H9 (cell line): ENCODE results near the gene ARHGEF9. TPM values are rescaled to one million over a fixed set of nuclear protein-coding genes. Genes with fewer than 3 reads are reported as not detected.

Source experiments
- DNase-seq: peaks from one replicate; pipeline ENCODE4 v3.0.0-alpha.2; 2017
- H2AFZ ChIP-seq: one replicate; pipeline ENCODE4 v1.6.1; 2013; ENCODE audit warnings: mild to moderate bottlenecking, low read length, control low read depth, moderate library complexity
- H2AK5ac ChIP-seq: 2 replicates; pipeline ENCODE4 v1.6.1; 2013; ENCODE audit warnings: low read length, control low read depth, mixed read lengths; ENCODE audit not compliant: insufficient read length
- H2BK120ac ChIP-seq: one replicate; pipeline ENCODE4 v1.6.1; 2013; ENCODE audit warnings: low read depth, mild to moderate bottlenecking, low read length, control low read depth, inconsistent platforms; ENCODE audit not compliant: poor library complexity, severe bottlenecking
- H2BK12ac ChIP-seq: 2 replicates; pipeline ENCODE4 v1.6.1; 2013; ENCODE audit warnings: low read length, control low read depth, mixed read lengths, low read depth; ENCODE audit not compliant: insufficient read length
- H2BK15ac ChIP-seq: 2 replicates; pipeline ENCODE4 v1.6.1; 2013; ENCODE audit warnings: low read depth, low read length, control low read depth
- H2BK20ac ChIP-seq: one replicate; pipeline ENCODE4 v1.6.1; 2013; ENCODE audit warnings: low read depth, mild to moderate bottlenecking, low read length, control low read depth, inconsistent platforms; ENCODE audit not compliant: poor library complexity, severe bottlenecking
- H2BK5ac ChIP-seq: 2 replicates; pipeline ENCODE4 v1.6.1; 2013; ENCODE audit warnings: low read length, control low read depth, mixed read lengths; ENCODE audit not compliant: insufficient read length
- H3K14ac ChIP-seq: 2 replicates; pipeline ENCODE4 v1.6.1; 2013; ENCODE audit warnings: low read length, control low read depth; ENCODE audit not compliant: insufficient read depth
- H3K18ac ChIP-seq: 2 replicates; pipeline ENCODE4 v1.6.1; 2013; ENCODE audit warnings: low read depth, mild to moderate bottlenecking, mixed read lengths, low read length, control low read depth; ENCODE audit not compliant: insufficient read length
- H3K23ac ChIP-seq: 2 replicates; pipeline ENCODE4 v1.6.1; 2013; ENCODE audit warnings: low read length, control low read depth, mixed read lengths, low read depth; ENCODE audit not compliant: insufficient read length
- H3K23me2 ChIP-seq: 2 replicates; pipeline ENCODE4 v1.6.1; 2013; ENCODE audit warnings: low read depth, mild to moderate bottlenecking, mixed read lengths, low read length, control low read depth; ENCODE audit not compliant: insufficient read length, poor library complexity, severe bottlenecking
- H3K27ac ChIP-seq: 2 replicates; pipeline ENCODE4 v1.5.1; 2013; ENCODE audit warnings: low read length, control low read depth, mixed read lengths, low read depth; ENCODE audit not compliant: insufficient read length
- H3K27me3 ChIP-seq: 2 replicates; pipeline ENCODE4 v1.6.1; 2013; ENCODE audit warnings: low read length, control low read depth, inconsistent platforms; ENCODE audit not compliant: insufficient read depth
- H3K4ac ChIP-seq: 2 replicates; pipeline ENCODE4 v1.6.1; 2013; ENCODE audit warnings: low read depth, mild to moderate bottlenecking, control low read depth, inconsistent platforms, low read length, moderate library complexity
- H3K4me1 ChIP-seq: 2 replicates; pipeline ENCODE4 v1.6.1; 2013; ENCODE audit warnings: low read length, control low read depth, inconsistent platforms; ENCODE audit not compliant: insufficient read depth
- H3K4me2 ChIP-seq: 2 replicates; pipeline ENCODE4 v1.6.1; 2013; ENCODE audit warnings: low read length, control low read depth, mixed read lengths; ENCODE audit not compliant: insufficient read length, insufficient read depth
- H3K56ac ChIP-seq: 2 replicates; pipeline ENCODE4 v1.6.1; 2013; ENCODE audit warnings: low read depth, mild to moderate bottlenecking, mixed read lengths, low read length, control low read depth; ENCODE audit not compliant: insufficient read length
- H3K79me1 ChIP-seq: 2 replicates; pipeline ENCODE4 v1.6.1; 2013; ENCODE audit warnings: low read depth, mild to moderate bottlenecking, moderate library complexity, low read length, control low read depth, inconsistent platforms; ENCODE audit not compliant: insufficient read depth, poor library complexity, severe bottlenecking
- H3K79me2 ChIP-seq: 2 replicates; pipeline ENCODE4 v1.6.1; 2013; ENCODE audit warnings: low read length, control low read depth, inconsistent platforms; ENCODE audit not compliant: insufficient read depth
- H3K9ac ChIP-seq: 2 replicates; pipeline ENCODE4 v1.6.1; 2013; ENCODE audit warnings: low read length, control low read depth, mixed read lengths; ENCODE audit not compliant: insufficient read length; ENCODE audit errors: extremely low read depth
- H3K9me3 ChIP-seq: one replicate; pipeline ENCODE4 v1.6.1; 2013; ENCODE audit warnings: low read depth, low read length, inconsistent platforms; ENCODE audit not compliant: control insufficient read depth
- H3T11ph ChIP-seq: one replicate; pipeline ENCODE4 v1.6.1; 2013; ENCODE audit warnings: mild to moderate bottlenecking, low read length, control low read depth, inconsistent platforms
- H4K20me1 ChIP-seq: one replicate; pipeline ENCODE4 v1.6.1; 2013; ENCODE audit not compliant: control insufficient read depth, insufficient read length, insufficient read depth
- H4K5ac ChIP-seq: 2 replicates; pipeline ENCODE4 v1.6.1; 2013; ENCODE audit warnings: low read depth, mild to moderate bottlenecking, mixed read lengths, low read length, control low read depth; ENCODE audit not compliant: insufficient read length
- H4K8ac ChIP-seq: replicated peaks from 2 replicates; pipeline ENCODE4 v1.6.1; 2013; ENCODE audit warnings: low read length, control low read depth, mixed read lengths, low read depth; ENCODE audit not compliant: insufficient read length
- H4K91ac ChIP-seq: 2 replicates; pipeline ENCODE4 v1.6.1; 2013; ENCODE audit warnings: low read depth, mild to moderate bottlenecking, moderate library complexity, mixed read lengths, low read length, control low read depth; ENCODE audit not compliant: insufficient read length
- H3K27ac Mint-ChIP-seq, 3 experiments: 2 replicates in 2 of 3; 3 replicates in 1 of 3; pipeline ENCODE4 v1.8.0; 2020 to 2021; ENCODE audit warnings: mixed read lengths in 3 of 3, mild to moderate bottlenecking in 1 of 3, moderate library complexity in 1 of 3
- H3K27me3 Mint-ChIP-seq: 2 replicates; pipeline ENCODE4 v1.8.0; 2021; ENCODE audit warnings: low read depth, mild to moderate bottlenecking, moderate library complexity, mixed read lengths
- H3K36me3 Mint-ChIP-seq, 3 experiments: 2 replicates in 2 of 3; 3 replicates in 1 of 3; pipeline ENCODE4 v1.8.0; 2020 to 2021; ENCODE audit warnings: low read depth in 3 of 3, mixed read lengths in 3 of 3; ENCODE audit not compliant: insufficient read depth in 1 of 3
- H3K4me1 Mint-ChIP-seq, 2 experiments: 2 replicates each; pipeline ENCODE4 v1.8.0; 2020; ENCODE audit warnings: mixed read lengths in 2 of 2
- H3K4me3 Mint-ChIP-seq, 2 experiments: 2 replicates in 1 of 2; 3 replicates in 1 of 2; pipeline ENCODE4 v1.8.0; 2020 to 2021; ENCODE audit warnings: mild to moderate bottlenecking in 2 of 2, mixed read lengths in 2 of 2, moderate library complexity in 1 of 2
- H3K9me3 Mint-ChIP-seq, 2 experiments: 2 replicates in 1 of 2; 3 replicates in 1 of 2; pipeline ENCODE4 v1.8.0; 2020; ENCODE audit warnings: mild to moderate bottlenecking in 2 of 2, mixed read lengths in 2 of 2, moderate library complexity in 1 of 2
- CTCF ChIP-seq: fragments of 200-600 bp; sonication (generic); conservative IDR thresholded peaks from 3 replicates; pipeline ENCODE4 v1.8.0; 2021; ENCODE audit warnings: antibody characterized with exemption, mild to moderate bottlenecking
- WGBS: extraction: QIAGEN DNeasy Blood & Tissue Kit; methylation state at CpG from one replicate; pipeline ENCODE4 v1.1.7; 2013; ENCODE audit warnings: missing lambda C conversion rate, low lambda C conversion rate, mixed read lengths; ENCODE audit not compliant: insufficient read length; ENCODE audit errors: extremely low coverage; 5-methylcytosine and 5-hydroxymethylcytosine counted together
- total RNA-seq: library from RNA; stranded (reverse); gene quantifications from 2 replicates; pipeline ENCODE4 v1.2.1, GENCODE V29; 2021

The ARHGEF9 gene
- total RNA-seq, 1 experiment from 2014 or later: 26.4 TPM

GRCh38 chrX:63755892-63756291, 29.1 kb downstream of the ARHGEF9 start:
- H3K79me2 ChIP-seq: peaks cover 2% of the 10 kb centered on the region; the same call in 1 of the 2 replicates
- H3K27ac Mint-ChIP-seq: no peak overlapping the region
- TF ChIP-seq CTCF: no peak
- H4K5ac ChIP-seq: no peak overlapping the region
- peaks cover 76 to 80% of the 10 kb centered on the region in 2 experiments for H3K9me3 Mint-ChIP-seq
- no peak overlapping the region for H4K91ac ChIP-seq
- H3K23me2 ChIP-seq: peaks cover 5% of the 10 kb centered on the region
- WGBS: no CpG with 5 or more reads among the region's 1 CpG
- no peak for DNase-seq
- H3K14ac ChIP-seq: no peak overlapping the region
- H3K4ac ChIP-seq: no peak overlapping the region
- H3K4me1 Mint-ChIP-seq: peaks cover 32 to 38% of the 10 kb centered on the region in 2 experiments
- no peak overlapping the region for H3T11ph ChIP-seq
- H3K4me3 Mint-ChIP-seq: no peak overlapping the region
- peaks cover 0 to 4% (median 3%) of the 10 kb centered on the region in 3 experiments; a peak in 4 of 7 replicates for H3K36me3 Mint-ChIP-seq
- H3K27ac ChIP-seq: peak overlapping the region; percentile 39
- no peak overlapping the region for H4K8ac ChIP-seq
- H3K56ac ChIP-seq: no peak overlapping the region
- no peak overlapping the region for H2BK120ac ChIP-seq
- no peak overlapping the region for H3K23ac ChIP-seq
- no peak overlapping the region for H3K18ac ChIP-seq
- no peaks in the 10 kb centered on the region for H4K20me1 ChIP-seq
- H2AK5ac ChIP-seq: no peak overlapping the region
- peaks cover 3% of the 10 kb centered on the region; the same call in 1 of the 2 replicates for H3K4me1 ChIP-seq
- no peak overlapping the region for H2BK12ac ChIP-seq
- H3K27me3 ChIP-seq: no peaks in the 10 kb centered on the region
- H2AFZ ChIP-seq: no peak overlapping the region
- H2BK5ac ChIP-seq: no peak overlapping the region
- no peaks in the 10 kb centered on the region; the same call in 1 of the 2 replicates for H3K27me3 Mint-ChIP-seq
- peak overlapping the region; percentile 53 for H3K4me2 ChIP-seq
- peaks cover 4% of the 10 kb centered on the region for H3K79me1 ChIP-seq
- H2BK15ac ChIP-seq: no peak overlapping the region
- H3K9me3 ChIP-seq: peaks cover 58% of the 10 kb centered on the region
- no peak overlapping the region for H2BK20ac ChIP-seq
- H3K9ac ChIP-seq: no peak overlapping the region
